ENCODE results near the gene EYS.

The EYS gene

DNA sequence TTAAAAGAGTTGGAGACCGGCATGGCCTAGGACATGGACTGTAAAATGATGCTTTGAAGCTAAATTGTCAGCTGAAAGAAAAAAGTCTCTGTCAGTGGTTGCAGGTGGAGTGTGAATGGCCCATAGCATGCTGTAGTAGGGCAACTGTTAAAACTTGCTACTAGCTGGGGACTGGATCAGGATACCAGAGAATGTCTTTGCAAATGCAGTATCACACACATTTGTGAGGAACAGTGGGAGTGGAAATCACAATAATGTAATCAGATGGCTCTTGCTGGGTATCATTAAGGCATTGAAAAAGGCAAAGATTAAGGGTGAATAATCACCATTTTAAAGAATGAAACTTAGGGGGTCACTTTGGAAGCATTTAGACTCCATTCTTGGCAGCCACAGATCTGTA, 737.9 kb downstream of the EYS start:
- no peak for DNase-seq (ENCODE audit: low read depth in 2 of 2)

GRCh38 chr6:64955435-64955848, 751.6 kb downstream of the EYS start:
- no peak for DNase-seq (ENCODE audit: low read depth in 2 of 2)

DNA sequence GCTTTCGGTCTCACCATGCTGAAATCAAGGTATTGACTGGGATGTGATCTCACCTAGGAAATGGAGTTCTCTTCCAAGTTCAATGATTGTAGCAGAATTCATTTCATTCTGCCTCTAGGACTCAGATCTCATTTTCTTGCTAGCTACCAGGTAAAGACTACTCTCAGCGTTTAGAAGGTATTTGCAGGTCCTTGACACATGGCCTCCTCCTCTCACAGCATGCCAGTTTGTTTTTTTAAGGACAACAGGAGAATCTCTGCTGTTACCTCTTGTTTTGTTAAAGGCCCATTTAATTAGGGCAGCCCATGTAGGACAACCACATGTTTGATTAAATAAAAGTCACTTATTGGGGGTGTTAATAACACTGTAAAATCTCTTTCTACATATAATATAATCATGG, 757.8 kb downstream of the EYS start:
- no peak for DNase-seq (ENCODE audit: low read depth in 2 of 2)

- DNase-seq (ENCODE audit: low read depth in 2 of 2), result no peak
Observed at GRCh38 chr6:64948261-64948660, 758.8 kb downstream of the EYS start.

DNA sequence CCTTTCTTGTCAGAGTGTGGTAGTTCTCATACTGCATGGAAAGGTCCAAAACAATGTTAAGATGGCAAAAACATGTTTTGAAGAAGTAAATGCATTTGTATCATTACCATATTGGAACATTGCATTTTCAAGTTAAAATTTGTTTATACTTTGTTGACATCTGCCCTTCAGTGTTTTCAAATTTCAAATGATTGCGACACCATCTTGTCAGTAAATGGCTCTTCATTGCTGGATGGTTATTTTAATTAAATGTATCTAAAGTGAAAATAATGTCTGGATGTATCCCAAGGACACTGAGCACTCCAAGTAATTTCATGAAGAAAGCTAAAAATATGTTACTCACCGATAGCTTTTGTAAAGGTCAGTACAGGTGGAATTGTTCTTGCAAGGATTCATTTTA, 761.6 kb downstream of the EYS start:
- DNase-seq (ENCODE audit: low read depth in 2 of 2), result no peak

- no peak for DNase-seq (ENCODE audit: low read depth in 2 of 2)
Observed at GRCh38 chr6:64932486-64932885, 774.5 kb downstream of the EYS start.

DNA sequence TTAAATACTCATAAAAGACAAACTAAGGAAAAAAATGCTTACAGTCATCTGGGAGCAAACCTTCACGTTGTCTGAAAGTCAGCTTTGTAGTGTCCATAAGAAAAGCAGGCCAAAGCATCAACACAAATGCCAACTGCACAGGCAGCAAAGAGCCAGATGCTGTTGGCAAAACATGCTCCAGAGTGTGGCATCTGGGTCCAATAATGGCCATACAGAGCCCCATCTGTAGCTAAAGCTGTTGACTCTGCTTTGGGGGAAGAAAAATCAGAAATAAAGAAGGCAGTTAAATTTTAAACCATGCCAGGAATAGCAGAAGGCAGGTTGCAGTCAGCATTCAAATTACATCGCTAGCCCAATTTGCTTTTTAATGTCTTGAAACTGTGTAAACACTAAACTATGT, 776.3 kb downstream of the EYS start:
- no peak for DNase-seq (ENCODE audit: low read depth in 2 of 2)

GRCh38 chr6:64926051-64926450, 781.0 kb downstream of the EYS start:
- DNase-seq (ENCODE audit: low read depth in 2 of 2), result no peak

- DNase-seq (ENCODE audit: low read depth in 2 of 2), result no peak
Observed at GRCh38 chr6:64920257-64920656, 786.8 kb downstream of the EYS start.

DNA sequence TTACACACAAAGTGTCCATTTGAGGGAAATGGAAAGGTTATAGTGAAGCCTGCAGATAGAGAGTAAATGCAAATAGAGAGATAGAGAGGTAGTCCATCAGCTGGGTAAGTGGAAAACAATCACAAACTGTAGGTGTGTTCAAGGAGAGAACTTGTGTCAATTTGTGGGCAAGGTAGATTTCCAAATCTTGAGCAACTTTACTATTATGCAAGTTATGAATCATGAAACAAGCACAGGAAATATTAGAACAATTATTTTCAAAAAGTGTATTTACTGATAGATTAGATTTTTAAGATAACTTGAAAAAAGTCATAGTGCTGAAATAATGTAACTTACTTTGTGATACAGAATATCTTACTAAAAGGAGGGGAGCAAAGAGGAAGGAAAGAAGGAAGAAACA, 792.9 kb downstream of the EYS start:
- no peak for DNase-seq (ENCODE audit: low read depth in 2 of 2)

DNA sequence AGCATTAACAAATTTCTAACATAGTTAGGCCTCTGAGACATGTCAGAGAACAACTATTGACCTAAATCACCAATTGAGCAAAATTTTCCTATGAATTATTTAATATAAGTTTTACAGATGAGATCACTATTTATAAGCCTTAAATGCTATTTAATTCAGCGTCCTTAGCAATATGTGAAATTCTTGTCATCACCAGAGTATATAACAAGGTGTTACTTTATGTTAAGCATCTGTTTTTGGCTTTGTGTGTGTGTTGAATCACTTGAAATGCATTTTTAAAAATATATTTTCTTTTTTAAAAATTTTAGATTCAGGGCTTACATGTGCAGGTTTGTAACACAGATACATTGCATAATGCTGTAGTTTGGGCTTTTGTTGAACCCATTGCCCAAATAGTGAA, 794.1 kb downstream of the EYS start:
- no peak for DNase-seq (ENCODE audit: low read depth in 2 of 2)

DNA sequence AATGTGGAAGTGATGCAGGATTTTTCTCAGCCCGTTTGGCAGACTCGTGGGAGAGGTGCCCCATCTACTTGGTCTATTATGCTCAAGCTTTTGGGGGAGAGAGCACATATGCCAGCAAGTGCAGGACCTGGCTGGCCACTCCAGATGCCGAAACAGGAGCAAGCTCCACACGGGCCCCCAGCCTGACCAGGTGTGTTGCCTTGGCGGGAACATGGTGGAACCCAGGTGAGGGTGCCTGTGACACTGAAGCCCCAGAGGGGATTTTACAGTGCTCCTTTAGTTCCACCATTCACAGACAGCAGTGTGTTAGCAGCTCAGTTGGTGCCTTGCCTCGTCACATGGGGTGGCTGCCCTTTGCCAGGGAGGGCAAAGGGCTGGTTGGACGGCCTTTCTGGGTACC, 798.9 kb downstream of the EYS start:
- no peak for DNase-seq (ENCODE audit: low read depth in 2 of 2)

- no peak for DNase-seq (ENCODE audit: low read depth in 2 of 2)
Observed at GRCh38 chr6:64904616-64905015, 802.4 kb downstream of the EYS start.

DNA sequence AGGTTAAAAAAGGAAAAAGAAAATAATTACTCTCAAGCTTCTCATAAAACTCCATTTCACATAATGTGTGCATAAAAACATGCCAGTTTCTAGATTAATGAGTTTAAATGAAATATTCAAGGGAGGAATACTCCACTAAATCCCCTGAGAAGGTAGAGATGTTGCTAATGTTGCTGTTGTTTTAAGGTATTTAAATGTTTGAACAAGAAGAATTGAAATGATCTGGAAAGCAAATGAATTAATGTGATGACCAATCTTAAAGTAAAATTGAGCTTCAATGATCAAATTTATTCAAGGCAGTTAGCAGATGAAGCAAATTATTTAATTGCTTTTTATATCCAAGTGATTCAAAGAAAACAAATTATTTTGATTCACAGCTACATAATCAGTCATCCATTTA, 804.4 kb downstream of the EYS start:
- DNase-seq (ENCODE audit: low read depth in 2 of 2), result no peak

DNA sequence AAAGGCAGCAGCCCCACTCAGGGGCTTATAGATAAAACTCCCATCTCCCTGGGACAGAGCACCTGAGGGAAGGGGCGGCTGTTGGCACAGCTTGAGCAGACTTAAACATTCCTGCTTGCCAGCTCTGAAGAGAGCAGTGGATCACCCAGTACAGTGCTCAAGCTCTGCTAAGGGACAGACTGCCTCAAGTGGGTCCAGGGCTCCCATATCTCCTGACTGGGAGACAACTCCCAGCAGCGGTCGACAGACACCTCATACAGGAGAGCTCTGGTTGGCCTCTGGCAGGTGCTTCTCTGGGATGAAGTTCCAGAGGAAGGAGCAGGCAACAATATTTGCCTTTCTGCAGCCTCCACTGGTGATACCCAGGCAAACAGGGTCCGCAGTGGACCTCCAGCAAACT, 810.1 kb downstream of the EYS start:
- DNase-seq (ENCODE audit: low read depth in 2 of 2), result no peak

DNA sequence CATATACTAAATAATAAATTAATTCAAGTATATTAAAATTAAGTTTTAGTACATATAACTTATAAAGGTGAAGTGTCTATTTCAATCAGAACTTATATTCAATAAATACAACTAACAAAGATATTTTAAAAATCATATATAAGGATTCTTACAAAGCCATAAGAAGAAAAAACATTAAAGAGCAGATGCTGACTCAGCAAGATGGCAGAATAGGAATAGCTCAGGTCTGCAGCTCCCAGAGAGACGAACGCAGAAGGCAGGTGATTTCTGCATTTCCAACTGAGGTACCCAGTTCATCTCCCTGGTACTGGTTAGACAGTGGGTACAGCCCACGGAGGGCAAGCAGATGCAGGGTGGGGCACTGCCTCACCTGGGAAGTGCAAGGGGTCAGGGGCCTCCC, 811.1 kb downstream of the EYS start:
- no peak for DNase-seq (ENCODE audit: low read depth in 2 of 2)

- no peak for DNase-seq (ENCODE audit: low read depth in 2 of 2)
Observed at GRCh38 chr6:64890609-64891008, 816.4 kb downstream of the EYS start.

DNA sequence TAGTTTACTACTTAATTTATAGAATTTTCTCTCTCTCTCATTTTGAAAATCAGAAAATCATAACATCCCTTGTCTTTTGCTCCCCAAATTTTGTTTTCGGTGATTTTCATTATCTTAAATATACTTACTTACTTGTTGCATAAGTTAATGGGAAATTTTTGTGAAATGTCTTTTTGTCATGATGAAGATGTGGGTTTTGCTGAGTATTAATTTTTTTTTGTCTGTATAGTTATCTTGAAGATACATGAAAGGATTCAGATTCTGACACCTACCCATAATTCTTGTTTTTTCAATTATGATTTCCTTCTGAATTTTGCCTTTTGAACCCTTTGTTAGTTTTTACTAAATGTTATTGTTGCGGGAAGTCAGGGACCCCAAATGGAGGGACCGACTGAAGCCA, 817.9 kb downstream of the EYS start:
- DNase-seq (ENCODE audit: low read depth in 2 of 2), result no peak

DNA sequence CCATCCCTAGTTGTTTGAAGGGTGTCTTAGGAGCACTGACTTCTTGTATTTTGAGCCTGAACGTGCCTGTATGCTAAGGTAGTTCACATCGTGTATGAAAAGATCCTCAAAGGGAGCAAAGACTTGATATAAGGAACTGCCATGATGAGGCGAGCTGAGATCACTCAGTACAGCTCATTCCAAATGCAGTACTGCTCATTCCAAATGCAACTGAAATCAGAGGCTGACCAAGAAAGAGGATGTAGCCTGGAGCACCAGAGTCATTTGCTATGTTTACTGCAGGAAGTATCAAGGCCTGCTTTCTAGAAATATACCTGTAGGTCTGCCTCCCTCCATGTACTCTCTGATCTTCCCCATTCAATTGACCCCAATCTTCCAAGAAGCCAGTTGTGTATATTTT, 832.2 kb downstream of the EYS start:
- DNase-seq (ENCODE audit: low read depth in 2 of 2), result no peak

DNA sequence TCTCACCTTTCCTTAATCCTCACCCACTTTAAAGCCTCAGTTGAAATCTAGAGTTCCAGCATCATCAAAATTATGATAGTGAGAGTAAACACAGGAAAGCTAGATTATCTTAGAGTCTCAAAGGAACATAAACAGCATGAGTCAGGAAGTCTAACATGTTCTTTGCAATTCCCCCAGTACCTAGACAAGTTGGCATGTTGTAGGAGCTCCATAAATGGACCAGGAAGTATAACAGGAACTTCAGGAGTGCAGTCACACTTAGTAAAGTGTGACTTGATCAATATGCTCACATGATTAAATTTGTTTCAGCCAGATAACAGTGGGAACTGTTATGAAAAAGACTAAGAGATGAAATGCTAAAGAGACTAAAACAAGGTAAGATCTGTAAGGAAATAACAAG, 834.4 kb downstream of the EYS start:
- DNase-seq (ENCODE audit: low read depth in 2 of 2), result no peak

DNA sequence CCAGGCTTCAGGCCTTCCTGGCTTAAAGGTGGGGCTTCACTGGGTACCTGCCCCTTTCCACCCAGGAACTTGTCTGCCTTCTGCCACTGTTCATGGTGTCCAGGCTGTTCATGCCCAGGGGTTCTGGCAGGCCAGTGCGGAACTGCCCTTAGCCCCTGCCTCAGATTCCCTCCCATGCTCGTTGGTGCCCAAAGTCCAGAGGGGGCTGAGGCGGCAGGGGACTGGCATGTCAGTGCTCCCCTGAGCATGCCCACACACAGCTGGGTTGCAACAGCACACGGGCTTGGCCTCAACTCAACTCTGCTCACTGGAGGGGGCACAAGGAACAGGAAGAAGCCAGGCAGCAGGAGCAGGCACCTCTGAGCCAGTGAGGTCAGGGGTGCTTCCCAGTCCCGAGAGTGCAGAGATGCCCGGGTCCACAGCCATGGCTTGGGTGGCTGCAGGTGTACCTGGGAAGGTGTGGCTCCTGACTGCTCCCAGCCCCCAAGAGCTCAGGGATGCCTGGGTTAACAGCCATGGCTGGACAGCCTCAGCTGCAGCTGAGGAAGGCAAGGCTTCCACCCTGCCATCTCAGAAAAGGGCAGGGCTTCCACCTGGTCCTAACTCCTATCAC, 845.9 kb downstream of the EYS start:
- no peak for DNase-seq (ENCODE audit: low read depth in 2 of 2)

DNA sequence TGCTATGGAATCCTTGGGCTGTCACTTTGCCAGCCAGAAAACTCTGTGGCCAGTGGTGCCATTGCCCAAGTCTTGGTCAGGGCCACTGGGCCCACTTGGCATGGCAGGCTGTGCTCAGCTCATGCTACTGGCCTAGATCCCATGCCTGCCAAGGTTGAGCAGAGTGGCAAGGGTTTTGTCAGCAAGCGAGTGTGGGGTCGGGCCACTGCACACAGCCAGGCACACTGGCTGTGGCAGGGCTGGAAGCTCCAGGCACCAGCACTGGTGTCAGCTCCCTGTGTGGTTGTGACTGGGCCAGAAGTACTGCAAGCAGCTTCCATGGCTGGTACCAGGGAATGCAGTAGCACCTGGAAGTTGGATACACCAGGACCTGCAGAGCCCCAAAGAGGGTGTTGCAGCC, 846.8 kb downstream of the EYS start:
- DNase-seq (ENCODE audit: low read depth in 2 of 2), result no peak

- DNase-seq (ENCODE audit: low read depth in 2 of 2), result no peak
Observed at GRCh38 chr6:64850121-64850520, 856.9 kb downstream of the EYS start.

GRCh38 chr6:64848467-64848866, 858.6 kb downstream of the EYS start:
- DNase-seq (ENCODE audit: low read depth in 2 of 2), result no peak

GRCh38 chr6:64847396-64847795, 859.6 kb downstream of the EYS start:
- no peak for DNase-seq (ENCODE audit: low read depth in 2 of 2)

All from fibroblast of skin of left biceps (primary cell).